Activated CD4-positive, alpha-beta T cell treated with anti-CD3 and anti-CD28 coated beads for 48 hours (primary cell): ENCODE data around the gene ESYT2.

Experiments
- DNase-seq: peaks from one replicate; pipeline ENCODE4 v3.0.0-alpha.2; 2020

Gene ESYT2

DNA sequence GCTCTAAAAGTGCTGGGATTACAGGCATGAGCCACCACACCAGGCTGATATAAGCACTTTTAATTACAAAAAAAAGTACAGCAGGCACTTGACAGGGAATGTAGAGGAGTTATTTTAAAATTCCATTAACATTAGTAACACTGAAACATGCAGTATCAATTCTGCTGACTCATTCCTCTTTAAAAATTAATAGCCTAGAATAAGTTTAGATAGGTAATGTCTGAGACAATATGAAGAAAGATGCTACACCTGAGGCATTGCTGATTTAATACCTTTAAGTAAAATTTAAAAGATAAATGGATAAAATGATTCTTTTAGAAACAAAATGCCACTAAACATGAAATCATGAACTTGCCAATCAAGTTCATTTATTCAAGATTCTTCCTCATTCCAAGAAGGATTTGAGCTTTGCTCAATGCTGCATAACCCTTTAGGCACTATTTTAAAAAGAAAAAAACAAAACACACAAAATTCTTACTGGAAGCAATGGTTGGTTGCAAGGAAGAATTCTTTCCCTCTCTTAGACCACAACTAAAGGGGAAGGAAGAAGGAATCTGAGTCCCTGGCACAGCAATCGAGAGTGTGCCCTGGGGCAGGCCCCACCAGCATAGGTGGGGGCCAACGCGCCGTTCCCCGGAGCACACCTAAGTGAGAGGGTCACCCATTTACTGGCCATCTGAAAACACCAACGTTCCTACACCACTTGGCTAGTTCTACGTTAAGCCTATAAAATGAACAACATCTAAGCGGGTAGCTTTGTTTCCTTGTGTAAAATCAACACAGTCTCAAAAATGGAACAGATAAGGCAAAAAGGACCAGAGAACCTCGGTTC, 26.6 kb downstream of the ESYT2 start:
- no peak for DNase-seq

DNA sequence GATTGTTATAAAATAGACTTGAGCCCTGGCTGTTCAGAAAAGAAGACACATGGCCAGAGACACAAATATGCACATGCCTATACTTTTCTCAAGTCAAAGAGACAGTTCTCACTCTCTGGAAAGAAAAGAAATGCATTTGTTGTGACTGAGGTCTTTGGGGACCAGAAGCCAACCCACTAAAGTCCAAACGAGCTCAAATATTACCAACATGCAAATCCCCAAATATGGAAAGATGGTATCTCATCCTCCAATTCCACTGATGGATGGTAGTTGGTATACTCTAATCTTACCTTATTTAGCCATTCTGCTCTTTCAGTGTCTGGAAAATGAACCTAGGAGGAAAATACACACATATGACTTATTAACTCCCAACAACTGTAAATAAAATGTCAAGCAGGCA, 30.6 kb downstream of the ESYT2 start:
- no peak for DNase-seq

DNA sequence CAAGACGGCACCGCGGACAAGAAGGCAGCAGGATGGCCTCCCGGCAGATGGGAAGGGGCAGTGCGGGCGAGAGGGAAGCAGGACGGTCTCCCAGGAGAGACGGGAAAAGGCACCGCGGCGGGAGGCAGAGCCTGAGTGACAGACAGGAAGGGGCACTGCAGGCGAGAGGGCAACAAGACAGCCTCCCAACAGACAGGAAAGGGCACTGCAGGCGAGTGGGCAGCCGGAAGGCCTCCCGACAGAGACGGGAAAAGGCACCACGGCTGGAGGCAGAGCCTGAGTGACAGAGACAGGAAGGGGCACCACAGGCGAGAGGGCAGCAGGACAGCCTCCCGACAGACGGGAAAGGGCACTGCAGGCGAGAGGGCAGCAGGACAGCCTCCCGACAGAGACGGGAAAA, 32.6 kb downstream of the ESYT2 start:
- DNase-seq: no peak

DNA sequence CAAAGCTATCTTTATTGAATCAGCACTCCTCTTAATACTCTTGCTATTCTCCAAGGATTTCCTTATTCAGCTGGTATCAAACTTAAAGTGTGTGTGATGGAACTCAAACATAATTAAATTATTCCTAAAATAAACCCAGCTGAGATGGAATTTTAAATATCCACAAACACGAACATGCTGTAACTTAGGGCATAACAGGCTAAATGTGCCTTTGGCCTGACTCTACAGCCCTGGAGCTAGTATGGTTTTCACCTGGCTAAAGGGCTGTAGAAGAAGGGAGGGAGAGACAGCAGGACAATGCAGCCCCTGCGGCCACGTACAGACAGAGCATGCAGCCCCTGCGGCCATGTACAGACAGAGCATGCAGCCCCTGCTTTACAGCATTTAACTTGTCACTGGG, 34.0 kb downstream of the ESYT2 start:
- no peak for DNase-seq

DNA sequence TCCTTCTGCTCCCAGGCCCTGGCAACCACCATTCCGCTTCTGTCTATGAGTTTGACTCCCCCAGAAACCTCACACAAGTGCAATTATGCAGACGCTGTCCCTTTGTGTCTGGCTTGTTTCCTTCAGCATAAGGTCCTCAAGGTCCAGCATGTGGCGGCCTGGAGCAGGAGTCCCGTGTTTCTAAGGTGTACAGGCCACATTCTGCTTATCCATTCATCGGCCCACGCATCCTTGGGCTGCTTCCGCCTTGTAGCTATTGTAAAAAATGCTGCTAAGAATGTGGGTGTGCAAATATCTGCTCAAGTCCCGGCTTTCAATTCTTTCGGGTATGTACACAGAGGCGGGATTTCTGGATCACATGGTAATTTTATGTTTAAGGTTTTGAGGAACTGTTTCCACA, 38.2 kb downstream of the ESYT2 start:
- DNase-seq: no peak

DNA sequence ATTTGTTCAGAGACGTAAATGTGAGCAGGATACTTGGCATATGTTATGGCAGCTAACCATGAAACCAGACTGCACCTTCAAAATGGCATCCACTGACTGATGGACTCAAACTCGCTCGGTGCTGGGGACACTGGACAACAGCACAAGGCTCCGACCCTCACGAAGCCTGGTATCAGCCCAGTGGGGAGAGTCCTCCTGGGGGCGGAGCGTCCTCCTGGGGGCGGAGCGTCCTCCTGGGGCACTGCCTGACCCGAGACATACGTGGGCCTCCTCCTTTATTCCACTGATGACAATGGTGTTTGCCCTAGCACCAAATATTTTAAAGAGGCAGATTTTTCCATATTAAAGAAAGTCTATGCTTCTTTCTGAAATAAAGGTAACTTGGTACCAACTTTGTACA, 39.5 kb downstream of the ESYT2 start:
- no peak for DNase-seq

DNA sequence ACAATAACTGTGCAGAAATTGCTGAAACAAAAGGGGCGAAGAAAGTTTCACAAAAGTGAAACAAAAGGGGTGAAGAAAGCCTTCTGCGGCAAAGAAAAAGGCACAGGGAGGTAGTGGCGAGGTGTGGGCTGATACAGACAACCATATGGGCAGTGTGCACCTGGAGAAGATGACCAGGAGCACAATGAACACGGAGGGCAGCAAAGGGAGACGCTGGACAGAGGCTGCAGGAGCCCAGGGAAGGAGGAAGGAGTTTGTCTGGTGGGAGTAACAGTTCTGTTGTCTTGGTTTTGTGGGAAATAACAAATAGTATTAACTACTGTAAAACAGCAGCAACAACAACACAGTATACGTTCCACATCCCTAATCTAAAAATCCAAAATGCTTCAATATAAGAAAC, 42.4 kb downstream of the ESYT2 start:
- DNase-seq: no peak

DNA sequence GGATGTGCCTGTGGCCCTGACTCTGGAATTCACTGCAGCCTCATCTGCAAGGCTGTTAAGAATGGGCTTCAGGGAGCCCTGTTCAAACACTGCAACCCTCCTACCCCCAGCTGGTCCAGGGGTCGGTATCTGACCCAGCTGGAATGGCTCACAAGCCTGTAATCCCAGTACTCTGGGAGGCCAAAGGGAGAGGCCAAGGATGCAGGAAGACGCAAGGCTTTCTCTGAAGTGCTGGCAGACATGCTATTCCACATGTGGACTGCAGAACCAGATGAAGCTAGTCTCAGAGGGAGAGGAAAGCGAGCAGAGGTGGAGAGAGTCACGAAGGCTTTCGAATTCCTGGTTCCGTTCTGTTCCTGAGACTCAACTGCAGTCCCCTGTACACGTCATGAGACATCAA, 45.0 kb downstream of the ESYT2 start:
- DNase-seq: no peak

DNA sequence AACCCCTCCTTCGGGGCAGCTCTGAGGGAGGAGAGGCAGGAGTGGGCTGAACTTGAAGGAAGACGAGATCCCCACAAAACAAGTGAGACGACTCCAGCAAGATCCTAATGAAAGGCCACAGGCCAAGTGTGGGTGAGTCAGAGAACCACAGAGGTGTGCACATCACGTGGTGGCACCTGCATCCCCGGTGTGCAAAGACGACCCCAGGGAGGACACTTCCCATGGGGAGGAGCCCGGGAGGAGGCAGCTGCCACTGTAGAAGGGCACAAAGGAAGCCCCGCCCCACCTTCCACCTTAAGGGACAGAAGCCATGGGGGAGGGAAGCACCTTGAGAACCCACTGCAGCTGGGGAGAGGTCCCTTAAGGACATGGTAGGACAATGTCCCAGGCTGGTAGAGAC, 45.7 kb downstream of the ESYT2 start:
- DNase-seq: no peak

DNA sequence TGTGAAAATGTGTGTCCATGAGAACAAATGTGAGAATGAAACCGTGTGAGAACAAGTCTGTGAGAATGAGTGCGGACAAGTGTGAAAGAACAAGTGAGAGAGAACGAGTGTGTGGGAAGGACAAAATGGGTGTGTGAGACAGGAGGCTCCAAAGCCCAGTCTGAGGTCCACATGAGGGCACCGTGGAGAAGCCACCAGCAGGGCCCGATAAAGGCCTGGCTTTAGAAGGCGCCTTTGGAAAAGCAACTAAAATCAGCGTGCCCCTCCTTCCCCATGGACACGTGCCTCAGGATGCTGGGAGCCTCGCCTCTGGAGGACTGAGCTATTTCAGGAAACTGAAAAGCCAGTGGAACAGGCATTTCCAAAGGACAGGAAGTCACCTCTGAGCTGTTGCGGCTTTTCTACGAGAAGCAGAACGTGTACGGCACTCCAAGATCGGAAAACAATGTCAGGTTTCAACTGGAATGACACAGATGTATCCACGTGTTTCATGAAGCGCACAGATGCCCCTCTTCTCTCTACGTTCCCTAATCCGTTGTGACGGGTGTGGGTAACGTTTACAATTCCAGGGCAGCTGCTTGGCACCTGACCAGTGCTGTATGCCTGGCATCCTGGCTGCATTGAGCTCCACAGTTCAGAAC, 46.4 kb downstream of the ESYT2 start:
- DNase-seq: no peak

DNA sequence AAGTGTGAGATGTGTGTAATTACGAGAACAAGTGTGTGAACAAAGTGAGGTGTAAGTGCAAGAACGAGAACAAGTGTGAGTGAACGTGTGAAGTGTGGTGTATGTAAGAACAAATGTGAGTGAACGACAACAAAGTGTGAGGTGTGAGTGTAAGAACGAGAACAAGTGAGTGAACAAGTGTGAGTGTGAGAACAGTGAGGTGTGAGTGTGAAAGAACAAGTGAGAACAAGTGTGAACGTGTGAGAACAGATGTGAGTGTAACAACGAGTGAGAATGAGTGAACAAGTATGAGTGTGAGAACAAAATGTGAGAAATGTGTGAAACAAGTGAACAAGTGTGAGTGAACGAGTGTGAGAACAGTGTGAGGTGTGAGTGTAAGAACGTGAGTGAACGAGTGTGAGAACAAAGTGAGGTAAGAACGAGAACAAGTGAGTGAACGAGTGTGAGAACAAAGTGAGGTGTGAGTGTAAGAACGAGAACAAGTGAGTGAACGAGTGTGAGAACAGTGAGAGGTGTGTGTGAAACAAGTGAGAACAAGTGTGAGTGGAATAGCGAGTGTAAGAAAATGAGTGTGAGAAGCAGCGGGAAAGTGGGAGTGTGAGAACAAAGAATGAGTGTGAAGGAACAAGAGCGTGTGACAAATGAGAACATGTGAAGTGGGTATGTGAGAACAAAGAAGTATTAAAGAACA, 47.2 kb downstream of the ESYT2 start:
- DNase-seq: no peak

DNA sequence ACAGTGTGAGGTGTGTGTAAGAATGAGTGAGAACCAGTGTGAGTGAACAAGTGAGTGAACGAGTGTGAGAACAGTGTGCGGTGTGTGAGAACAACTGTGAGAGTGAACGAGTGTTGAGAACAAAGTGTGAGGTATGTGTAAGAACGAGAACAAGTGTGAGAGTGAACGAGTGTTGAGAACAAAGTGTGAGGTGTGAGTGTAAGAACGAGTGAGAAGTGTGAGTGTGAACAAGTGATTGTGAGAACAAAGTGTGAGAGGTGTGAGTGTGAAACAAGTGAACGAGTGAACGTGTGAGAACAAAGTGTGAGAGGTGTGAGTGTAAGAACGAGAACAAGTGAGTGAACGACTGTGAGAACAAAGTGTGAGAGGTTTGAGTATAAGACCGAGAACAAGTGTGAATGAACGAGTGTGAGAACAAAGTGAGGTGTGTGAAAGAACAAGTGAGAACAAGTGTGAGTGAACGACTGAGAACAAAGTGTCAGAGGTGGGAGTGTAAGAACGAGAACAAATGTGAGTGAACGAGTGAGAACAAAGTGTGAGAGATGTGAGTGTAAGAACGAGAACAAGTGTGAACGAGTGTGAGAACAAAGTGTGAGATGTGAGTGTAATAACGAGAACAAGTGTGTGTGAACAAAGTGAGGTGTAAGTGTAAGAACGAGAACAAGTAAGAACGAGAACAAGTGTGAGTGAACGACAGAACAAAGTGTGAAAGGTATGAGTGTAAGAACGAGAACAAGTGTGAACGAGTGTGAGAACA, 47.9 kb downstream of the ESYT2 start:
- no peak for DNase-seq

DNA sequence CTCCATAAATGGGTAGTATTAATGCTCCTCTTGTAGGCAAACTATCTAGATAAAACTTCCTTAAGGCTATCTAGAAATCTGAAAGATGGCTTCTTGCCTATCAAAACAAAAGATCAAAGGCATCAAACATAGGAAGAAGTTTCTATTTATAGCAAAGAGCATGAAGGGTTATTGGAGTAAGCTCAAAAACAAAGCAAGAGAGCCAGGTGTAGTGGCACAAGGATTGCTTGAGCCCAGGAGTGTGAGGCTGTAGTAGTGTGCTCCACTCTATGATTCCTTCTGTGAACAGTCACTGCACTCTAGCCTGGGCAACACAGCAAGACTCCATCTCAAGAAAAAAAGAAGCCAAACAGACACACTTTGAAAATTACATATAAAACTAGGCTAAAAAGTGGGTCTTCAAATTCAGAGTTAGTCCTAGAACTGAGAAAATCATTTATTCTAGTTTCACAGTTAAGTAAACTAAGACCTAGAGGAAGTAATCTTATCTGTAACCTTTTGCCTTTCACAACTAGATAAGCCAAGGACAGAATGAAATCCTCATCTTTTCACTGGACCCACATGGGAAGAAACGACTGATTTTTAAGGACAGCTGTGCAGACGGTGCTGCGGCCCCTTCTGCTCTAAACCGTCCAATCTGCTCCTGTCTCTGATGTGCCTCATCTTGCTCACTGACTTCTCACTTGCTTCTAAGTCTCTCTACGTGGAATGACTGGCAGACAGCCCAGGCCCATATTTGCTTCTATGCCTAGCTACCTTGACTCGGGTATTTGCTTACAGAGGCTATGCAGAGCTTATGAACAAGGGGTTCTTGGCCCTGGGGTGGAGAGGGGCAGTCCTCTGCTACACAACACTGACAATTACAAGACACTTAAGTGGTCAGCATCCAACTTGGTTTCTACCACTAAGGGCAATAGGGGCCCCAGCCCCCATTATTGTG, 50.0 kb downstream of the ESYT2 start:
- DNase-seq: no peak

DNA sequence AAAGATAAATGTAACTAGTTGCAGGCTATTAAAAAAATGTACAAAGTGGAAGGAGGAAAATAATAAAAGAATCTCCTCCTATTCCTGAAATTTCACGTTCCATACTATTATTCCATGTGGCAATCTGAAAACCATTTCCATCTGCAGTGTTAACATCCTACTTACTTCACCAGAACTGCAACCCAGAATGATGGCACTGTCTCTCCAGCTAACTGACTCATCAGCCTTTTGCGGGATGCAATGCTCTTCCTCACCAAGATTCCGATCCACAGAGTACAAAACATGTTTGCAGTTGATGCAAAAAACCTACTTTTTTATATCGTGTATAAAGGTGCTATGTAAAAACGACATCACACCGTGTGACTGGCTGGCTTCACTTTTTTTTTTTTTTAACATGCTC, 50.8 kb downstream of the ESYT2 start:
- no peak for DNase-seq

DNA sequence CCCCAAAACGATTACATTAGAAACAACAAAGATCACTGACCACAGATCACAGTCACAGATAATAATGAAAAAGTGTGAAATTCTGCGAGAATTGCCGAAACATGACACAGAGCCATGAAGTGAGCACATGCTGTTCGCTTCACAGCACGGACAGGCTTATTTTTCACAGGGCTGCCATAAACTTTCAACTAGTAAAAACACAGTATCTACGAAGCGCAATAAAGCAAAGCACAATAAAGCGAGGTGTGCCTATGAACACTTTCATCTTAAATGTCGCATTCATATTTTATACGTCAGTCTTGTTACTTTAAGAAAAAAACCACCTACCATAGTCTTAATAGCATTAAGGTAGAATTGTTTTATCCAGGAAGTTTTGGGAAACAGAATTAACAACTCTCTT, 51.5 kb downstream of the ESYT2 start:
- no peak for DNase-seq

DNA sequence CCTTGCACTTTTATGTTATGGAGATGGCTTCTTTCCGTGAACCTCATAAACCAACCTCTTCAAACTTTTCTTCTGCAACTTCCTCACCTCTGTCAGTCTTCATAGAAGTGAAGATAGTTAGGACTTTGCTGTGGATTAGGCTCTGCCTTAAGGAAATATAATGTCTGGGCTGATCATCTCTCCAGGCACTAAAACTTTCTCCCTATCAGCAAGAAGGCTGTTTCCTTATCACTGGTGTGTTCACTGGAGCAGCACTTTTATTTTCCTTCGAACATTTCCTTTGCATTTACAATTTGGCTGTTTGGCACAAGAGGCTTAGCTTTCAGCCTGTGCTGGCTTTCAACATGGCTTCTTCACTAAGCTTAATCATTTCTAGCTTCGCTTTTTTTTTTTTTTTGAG, 52.8 kb downstream of the ESYT2 start:
- no peak for DNase-seq

DNA sequence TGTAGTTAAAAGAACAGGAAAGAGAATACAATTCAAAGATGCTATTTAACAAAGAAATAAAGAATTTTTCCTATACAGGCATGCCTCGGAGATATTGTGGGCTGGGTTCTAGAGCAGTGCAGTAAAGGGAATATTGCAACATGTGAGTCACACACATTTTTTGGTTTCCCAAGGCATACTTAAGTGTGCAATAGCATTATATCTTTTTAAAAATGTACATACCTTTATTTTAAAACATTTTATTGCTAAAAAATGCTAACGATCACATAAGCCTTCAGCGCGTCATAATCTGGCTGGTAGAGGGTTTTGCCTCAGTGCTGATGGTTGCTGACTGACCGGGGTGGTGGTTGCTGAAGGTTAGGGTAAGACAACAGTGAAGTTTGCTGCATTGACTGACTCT, 54.4 kb downstream of the ESYT2 start:
- no peak for DNase-seq

DNA sequence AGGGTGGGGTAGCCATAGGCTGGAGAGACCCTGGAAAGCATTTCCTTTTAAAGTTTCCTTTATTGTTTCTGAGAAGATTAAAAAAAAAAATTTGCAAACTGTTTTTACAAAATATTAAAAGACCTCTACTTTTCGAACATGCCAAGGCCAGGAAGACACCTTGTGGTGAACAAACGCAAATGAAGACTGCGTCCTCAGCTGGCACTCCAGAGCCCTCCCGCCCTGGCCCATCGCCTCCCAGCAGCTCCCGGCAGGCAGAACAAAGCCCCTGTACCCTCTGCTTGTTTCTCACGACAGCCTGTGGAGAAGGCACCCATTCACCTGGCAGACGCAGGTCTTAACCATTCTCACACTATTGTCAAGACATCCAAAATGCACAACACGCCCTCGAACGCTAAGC, 56.4 kb downstream of the ESYT2 start:
- DNase-seq: no peak

DNA sequence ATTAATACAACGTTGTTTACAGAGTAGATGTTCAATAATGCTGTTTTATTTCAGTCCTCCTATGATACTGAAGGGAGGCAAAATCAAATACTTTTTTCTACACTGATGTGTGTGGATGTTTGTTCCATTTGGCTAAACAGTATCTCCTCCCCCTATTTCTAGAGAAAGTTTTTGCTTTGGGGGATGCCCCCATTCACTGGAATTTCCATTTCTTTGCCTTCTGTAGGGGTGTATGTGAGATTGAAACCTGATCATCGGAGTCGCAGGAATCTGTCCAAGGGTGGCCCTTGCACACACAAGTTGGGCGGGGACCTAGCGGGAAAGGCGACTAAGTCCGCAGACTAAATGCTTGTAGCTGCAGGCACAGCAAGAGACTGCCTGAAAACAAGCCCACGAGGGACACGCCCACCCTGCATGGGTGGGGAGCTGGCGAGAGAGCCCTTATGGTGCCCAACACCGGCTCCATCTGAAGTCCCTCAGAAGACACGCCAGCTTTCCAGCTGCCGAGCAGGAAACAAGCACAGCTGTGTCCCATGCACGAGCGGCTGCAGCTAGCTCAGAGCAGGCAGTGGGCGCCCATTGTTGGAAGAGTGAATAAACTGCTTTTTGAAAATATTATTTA, 58.0 kb downstream of the ESYT2 start:
- DNase-seq: no peak

DNA sequence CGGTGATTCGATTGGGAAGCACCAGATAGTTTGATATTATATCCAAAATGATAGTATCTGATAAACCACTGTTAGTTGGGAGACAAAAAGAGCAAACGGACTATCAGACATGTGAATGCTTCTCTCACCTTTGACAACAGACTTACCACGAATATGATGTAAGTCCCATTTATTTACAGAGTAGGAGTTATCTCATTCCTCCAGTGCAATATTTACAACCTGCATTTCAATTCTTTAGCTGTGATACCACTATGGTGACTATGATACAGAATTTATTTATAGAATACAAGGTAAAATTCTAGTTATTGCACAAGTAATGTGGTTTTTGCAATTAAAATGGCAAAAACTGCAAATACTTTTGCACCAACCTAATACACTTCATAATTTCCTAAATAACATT, 61.6 kb downstream of the ESYT2 start:
- DNase-seq: no peak

DNA sequence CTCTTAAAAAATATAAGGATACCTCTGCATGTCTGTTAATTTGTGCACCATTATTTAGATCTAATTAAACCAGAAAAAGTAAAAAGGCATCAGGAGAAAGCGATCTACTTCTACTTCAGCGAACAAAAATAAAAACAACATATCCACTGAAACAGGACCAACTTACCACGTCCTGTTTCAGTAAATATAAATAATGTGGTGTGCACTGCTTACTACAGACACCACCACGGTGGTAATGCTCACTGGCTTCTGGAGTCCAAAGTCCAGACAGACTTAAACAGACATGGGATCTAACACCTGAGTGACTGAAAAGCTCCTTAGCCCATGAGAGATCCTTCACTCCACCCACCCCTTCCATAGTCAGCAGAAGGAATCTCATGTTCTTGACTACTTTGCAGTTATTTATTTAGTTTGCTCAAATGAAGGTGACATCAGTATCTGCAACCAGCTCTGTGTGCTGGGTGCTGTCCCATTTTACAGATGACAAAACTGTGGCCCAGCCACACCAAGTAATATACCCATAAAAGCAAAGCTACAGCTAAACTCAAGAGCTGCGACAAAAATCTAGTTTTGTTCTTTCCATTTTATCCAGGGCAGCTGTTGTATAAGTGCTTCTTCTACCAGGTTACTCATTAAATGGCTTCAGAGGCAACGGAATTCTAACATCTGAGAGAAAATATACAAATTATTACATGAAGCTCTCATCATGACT, 62.6 kb downstream of the ESYT2 start:
- DNase-seq: no peak
